ENCODE data around the gene USF2. TPM values are rescaled to one million over a fixed set of nuclear protein-coding genes. Genes with fewer than 3 reads are reported as not detected.

Gene USF2
- total RNA-seq, 1 experiment from 2014 or later, result 123 TPM

DNA sequence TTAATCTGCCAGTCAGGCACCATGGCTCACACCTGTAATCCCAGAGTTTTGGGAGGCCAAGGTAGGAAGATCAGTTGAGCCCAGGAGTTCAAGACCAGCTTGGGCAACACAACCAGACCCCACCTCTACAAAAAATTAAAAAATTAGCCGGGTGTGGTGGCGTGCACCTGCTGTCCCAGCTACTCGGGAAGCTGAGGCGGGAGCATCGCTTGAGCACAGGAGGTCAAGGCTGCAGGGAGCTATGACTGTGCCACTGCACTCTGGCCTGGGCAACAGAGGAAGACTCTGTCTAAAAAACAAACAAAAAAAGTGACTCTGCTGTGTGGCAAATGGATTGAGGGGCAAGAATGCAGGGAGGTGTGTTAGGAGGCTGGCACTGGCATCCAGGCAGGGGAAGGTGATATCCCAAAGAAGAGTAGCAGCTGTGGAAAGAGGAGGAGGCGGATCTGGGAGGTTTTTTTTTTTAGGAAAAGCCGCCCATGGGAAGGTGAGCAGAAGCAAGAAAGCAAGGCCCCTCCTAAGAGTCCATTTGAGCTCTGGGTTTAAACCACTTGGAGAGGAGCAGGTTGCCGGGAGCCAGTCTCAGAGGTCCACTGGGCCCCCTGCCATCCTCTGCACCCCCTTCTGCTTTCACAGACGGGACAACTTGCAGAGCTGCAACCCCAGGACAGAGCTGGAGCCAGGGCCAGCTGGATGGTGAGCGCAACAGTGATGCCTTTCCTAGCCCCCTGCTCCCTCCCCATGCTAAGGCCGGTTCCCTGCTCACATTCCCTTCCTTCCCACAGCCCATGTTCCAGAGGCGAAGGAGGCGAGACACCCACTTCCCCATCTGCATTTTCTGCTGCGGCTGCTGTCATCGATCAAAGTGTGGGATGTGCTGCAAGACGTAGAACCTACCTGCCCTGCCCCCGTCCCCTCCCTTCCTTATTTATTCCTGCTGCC, 15.7 kb downstream of the USF2 start:
- no peak for DNase-seq
- Histone ChIP-seq H3K14ac (ENCODE audit: insufficient read depth, low read length) (peak overlapping the region; percentile 63; the same call in 1 of the 2 replicates), H3T11ph (ENCODE audit: low read length) (no peak overlapping the region), H4K8ac (replicated peaks; ENCODE audit: insufficient read length, low read depth, low read length) (peak overlapping the region; percentile 82), H4K91ac (ENCODE audit: insufficient read length, low read depth, low read length) (no peak overlapping the region), H3K9me3 (ENCODE audit: control insufficient read depth, low read depth, low read length) (no peaks in the 10 kb centered on the region), H4K20me1 (ENCODE audit: control insufficient read depth, insufficient read depth, insufficient read length) (no peaks in the 10 kb centered on the region), H2BK120ac (ENCODE audit: low read depth, low read length, poor library complexity, severe bottlenecking) (no peak overlapping the region), H2AFZ (ENCODE audit: low read length) (peak overlapping the region; percentile 59), H3K4me1 (ENCODE audit: insufficient read depth, low read length) (no peaks in the 10 kb centered on the region; the same call in 1 of the 2 replicates), H3K9ac (ENCODE audit: extremely low read depth, insufficient read length, low read length) (no peak overlapping the region), H4K5ac (ENCODE audit: insufficient read length, low read depth, low read length) (no peak overlapping the region), H2BK5ac (ENCODE audit: insufficient read length, low read length) (no peak overlapping the region), H3K79me1 (ENCODE audit: insufficient read depth, low read depth, low read length, poor library complexity, severe bottlenecking) (no peaks in the 10 kb centered on the region), H3K4me2 (ENCODE audit: insufficient read depth, insufficient read length, low read length) (peak overlapping the region; percentile 35), H2AK5ac (ENCODE audit: insufficient read length, low read length) (no peak overlapping the region), H2BK12ac (ENCODE audit: insufficient read length, low read depth, low read length) (no peak overlapping the region), H3K27me3 (ENCODE audit: insufficient read depth, low read length) (no peaks in the 10 kb centered on the region), H2BK20ac (ENCODE audit: low read depth, low read length, poor library complexity, severe bottlenecking) (no peak overlapping the region), H2BK15ac (ENCODE audit: low read depth, low read length) (peak overlapping the region; percentile 59; the same call in 1 of the 2 replicates), H3K23ac (ENCODE audit: insufficient read length, low read depth, low read length) (no peak overlapping the region), H3K23me2 (ENCODE audit: insufficient read length, low read depth, low read length, poor library complexity, severe bottlenecking) (peaks cover 6% of the 10 kb centered on the region), H3K79me2 (ENCODE audit: insufficient read depth, low read length) (no peaks in the 10 kb centered on the region), H3K18ac (ENCODE audit: insufficient read length, low read depth, low read length) (peak overlapping the region; percentile 57), H3K4ac (ENCODE audit: low read depth, low read length) (no peak overlapping the region), H3K27ac (ENCODE audit: insufficient read length, low read depth, low read length) (no peak overlapping the region), H3K56ac (ENCODE audit: insufficient read length, low read depth, low read length) (no peak overlapping the region)
- Mint-ChIP-seq H3K9me3 (no peaks in the 10 kb centered on the region), H3K4me1 (peaks cover 11 to 24% of the 10 kb centered on the region in 2 experiments), H3K36me3 (ENCODE audit: insufficient read depth in 1 of 3, low read depth in 3 of 3) (peaks cover 0 to 1% (median 0%) of the 10 kb centered on the region in 3 experiments; a peak in 1 of 7 replicates), H3K27ac (no peak overlapping the region; a peak in 1 of 7 replicates), H3K27me3 (ENCODE audit: low read depth) (peaks cover 20% of the 10 kb centered on the region), H3K4me3 (peak overlapping the region in 1 of 2 experiments; percentile 7; a peak in 1 of 5 replicates)
- no CpG with 5 or more reads among the region's 17 CpGs for WGBS (ENCODE audit: extremely low coverage, insufficient read length, low lambda C conversion rate)
- TF ChIP-seq CTCF (conservative IDR thresholded peaks at IDR 0.05), result no peak
